ENCODE results near the gene FAP. TPM values are rescaled to one million over a fixed set of nuclear protein-coding genes. Genes with fewer than 3 reads are reported as not detected.

FAP gene
- 1.5 and 7.9 TPM in 2 replicates for total RNA-seq

GRCh38 chr2:162243294-162243693 lies at the start of gene FAP:
TSS of gene FAP (minus strand) at chr2:162243445. CDS start at chr2:162243327, 118 bp downstream.

GRCh38 chr2:162152147-162152546 lies 91.1 kb downstream of the FAP start, which contains the start of gene GCG:
TSS of gene GCG (minus strand) at chr2:162152247. CDS start at chr2:162149178, 3,069 bp downstream.

Other genes with a start within 250 kb of the FAP start
- 5.0 and 11.3 TPM in 2 replicates for gene DPP4, start 169.2 kb downstream of the FAP start, total RNA-seq
- gene GCG, start 91.2 kb downstream of the FAP start, total RNA-seq = not detected in 2 replicates
- 4.9 and 9.0 TPM in 2 replicates for gene IFIH1, start 75.2 kb upstream of the FAP start, total RNA-seq
- 13.8 TPM in 2 replicates for gene GCA, start 100.7 kb upstream of the FAP start, total RNA-seq

All from endothelial cell of coronary artery (primary cell).